ENCODE results near the gene GPR176. TPM values are rescaled to one million over a fixed set of nuclear protein-coding genes. Genes with fewer than 3 reads are reported as not detected.

The GPR176 gene
- polyA plus RNA-seq, 1 donor from 2014 or later = 8.3 TPM

- Histone ChIP-seq H3K27me3 (ENCODE audit: insufficient read depth, low read depth, low read length) (no peaks in the 10 kb centered on the region), H3K79me2 (replicated peaks; ENCODE audit: insufficient read depth, low read length) (no peaks in the 10 kb centered on the region), H3K4me3 (ENCODE audit: low read length) (no peak overlapping the region), H3K36me3 (ENCODE audit: insufficient read depth, low read length) (no peaks in the 10 kb centered on the region), H4K20me1 (ENCODE audit: insufficient read depth) (no peaks in the 10 kb centered on the region), H3K9ac (ENCODE audit: low read length) (no peak overlapping the region), H3K9me3 (ENCODE audit: low read length) (no peaks in the 10 kb centered on the region), H3F3A (ENCODE audit: insufficient read depth, low read length, poor library complexity, severe bottlenecking) (no peaks in the 10 kb centered on the region), H3K27ac (ENCODE audit: low read length) (no peak overlapping the region), H2AFZ (ENCODE audit: low read depth, low read length) (no peak overlapping the region), H3K9me2 (ENCODE audit: insufficient read depth, low read length) (no peaks in the 10 kb centered on the region), H3K4me2 (ENCODE audit: low read length) (no peak overlapping the region)
- TF ChIP-seq SMC3 (conservative IDR thresholded peaks at IDR 0.05; ENCODE audit: poor library complexity) = no peak
- TF ChIP-seq TAF1 (IDR thresholded peaks at IDR 0.05; ENCODE audit: low read depth) = no peak
- TF ChIP-seq POLR2AphosphoS5 (IDR thresholded peaks at IDR 0.05) = no peak
- TF ChIP-seq REST (IDR thresholded peaks at IDR 0.05; ENCODE audit: borderline replicate concordance) = no peak
- no peak for TF ChIP-seq CTCF (IDR thresholded peaks at IDR 0.05; ENCODE audit: poor library complexity, severe bottlenecking)
- TF ChIP-seq EZH2 (IDR thresholded peaks at IDR 0.05; ENCODE audit: borderline replicate concordance, insufficient read depth, low read length, poor library complexity, severe bottlenecking) = no peak
- TF ChIP-seq RAD21 (conservative IDR thresholded peaks at IDR 0.05) = no peak
- TF ChIP-seq MXI1 (conservative IDR thresholded peaks at IDR 0.05; ENCODE audit: poor library complexity, severe bottlenecking) = no peak
- TF ChIP-seq EP300 (conservative IDR thresholded peaks at IDR 0.05; ENCODE audit: poor library complexity, severe bottlenecking) = no peak
These were observed 127.2 kb downstream of the GPR176 start for GRCh38 chr15:39792844-39793335.

DNA sequence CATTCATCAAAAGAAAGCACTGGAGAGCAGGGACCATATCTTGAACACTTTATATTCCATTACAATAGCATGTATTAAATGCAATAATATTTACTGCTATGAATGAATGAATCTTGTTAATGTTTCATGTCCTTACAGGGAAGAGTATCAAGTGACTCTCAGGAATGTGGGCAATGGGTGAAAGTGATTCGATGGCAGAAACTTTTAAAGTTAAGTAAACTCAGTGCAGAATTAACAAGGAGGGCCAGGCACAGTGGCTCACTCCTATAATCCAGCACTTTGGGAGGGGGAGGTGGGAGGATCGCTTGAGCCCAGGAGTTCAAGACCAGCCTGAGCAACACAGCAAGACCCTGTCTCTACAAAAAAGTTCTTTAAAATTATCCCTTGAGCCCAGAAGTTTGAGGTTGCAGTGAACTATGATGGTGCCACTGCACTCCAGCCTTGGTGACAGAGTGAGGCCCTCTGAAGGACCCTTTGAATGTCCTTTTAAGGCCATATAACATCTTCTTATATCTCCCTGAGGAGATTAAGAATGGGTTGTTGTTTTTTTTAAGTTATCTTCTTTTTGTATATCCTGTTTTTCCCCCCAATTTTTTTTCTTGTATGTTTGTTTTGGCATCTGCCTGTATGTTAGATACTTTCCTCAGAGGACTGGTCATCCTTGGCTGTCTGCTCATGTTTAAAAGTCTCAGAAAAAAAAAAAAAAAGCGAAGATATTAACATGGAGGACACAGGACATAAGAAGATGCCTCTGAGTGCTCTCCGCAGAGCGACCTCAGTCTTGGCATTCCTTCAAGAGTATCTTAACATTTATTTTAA lies 127.8 kb downstream of the GPR176 start:
- Histone ChIP-seq H3K4me2 (ENCODE audit: low read length) (no peak overlapping the region), H3F3A (ENCODE audit: insufficient read depth, low read length, poor library complexity, severe bottlenecking) (no peaks in the 10 kb centered on the region), H3K9me3 (ENCODE audit: low read length) (no peaks in the 10 kb centered on the region), H3K36me3 (ENCODE audit: insufficient read depth, low read length) (no peaks in the 10 kb centered on the region), H2AFZ (ENCODE audit: low read depth, low read length) (no peak overlapping the region), H4K20me1 (ENCODE audit: insufficient read depth) (no peaks in the 10 kb centered on the region), H3K4me3 (ENCODE audit: low read length) (no peak overlapping the region), H3K27me3 (ENCODE audit: insufficient read depth, low read depth, low read length) (no peaks in the 10 kb centered on the region), H3K9ac (ENCODE audit: low read length) (no peak overlapping the region), H3K9me2 (ENCODE audit: insufficient read depth, low read length) (no peaks in the 10 kb centered on the region), H3K27ac (ENCODE audit: low read length) (no peak overlapping the region), H3K79me2 (replicated peaks; ENCODE audit: insufficient read depth, low read length) (no peaks in the 10 kb centered on the region)
- TF ChIP-seq POLR2AphosphoS5 (IDR thresholded peaks at IDR 0.05) (no peak), SMC3 (conservative IDR thresholded peaks at IDR 0.05; ENCODE audit: poor library complexity) (no peak), EP300 (conservative IDR thresholded peaks at IDR 0.05; ENCODE audit: poor library complexity, severe bottlenecking) (no peak), REST (IDR thresholded peaks at IDR 0.05; ENCODE audit: borderline replicate concordance) (no peak), RAD21 (conservative IDR thresholded peaks at IDR 0.05) (no peak), MXI1 (conservative IDR thresholded peaks at IDR 0.05; ENCODE audit: poor library complexity, severe bottlenecking) (no peak), CTCF (IDR thresholded peaks at IDR 0.05; ENCODE audit: poor library complexity, severe bottlenecking) (no peak), TAF1 (IDR thresholded peaks at IDR 0.05; ENCODE audit: low read depth) (no peak), EZH2 (IDR thresholded peaks at IDR 0.05; ENCODE audit: borderline replicate concordance, insufficient read depth, low read length, poor library complexity, severe bottlenecking) (no peak)
